Measurements from ENCODE around the gene NFKBIB.
"Not testable (repeated sequence)": the region's sequence is repeated elsewhere in the genome, so short reads cannot be mapped to it uniquely, and the experiment has no call there.

Gene NFKBIB

GRCh38 chr19:38928391-38929001 is 28.7 kb downstream of the NFKBIB start:
- no peak for DNase-seq (ENCODE audit: low read depth)

- peak; percentile 73 for DNase-seq (ENCODE audit: low read depth)
Measured at GRCh38 chr19:38929929-38930775, 30.4 kb downstream of the NFKBIB start, which contains the start of gene SARS2. Gene SARS2 (minus strand): TSS chr19:38930763. CDS start chr19:38930736, 27 bp downstream.

GRCh38 chr19:38930776-38931520 is 31.2 kb downstream of the NFKBIB start, which contains the start of gene MRPS12:
Gene MRPS12 (plus strand): TSS chr19:38930944. CDS start chr19:38931295, 351 bp downstream.
- DNase-seq (ENCODE audit: low read depth): peak; percentile 97

- no peak for DNase-seq (ENCODE audit: low read depth)
Measured at GRCh38 chr19:38931521-38931793, 31.7 kb downstream of the NFKBIB start.

- no peak for DNase-seq (ENCODE audit: low read depth)
Measured at GRCh38 chr19:38932425-38933179, 32.8 kb downstream of the NFKBIB start.

- no peak for DNase-seq (ENCODE audit: low read depth)
Measured at GRCh38 chr19:38933544-38933943, 33.8 kb downstream of the NFKBIB start.

- no peak for DNase-seq (ENCODE audit: low read depth)
Measured at GRCh38 chr19:38939957-38940356, 40.2 kb downstream of the NFKBIB start.

- DNase-seq (ENCODE audit: low read depth): not testable (repeated sequence)
Measured at GRCh38 chr19:38941466-38941865, 41.7 kb downstream of the NFKBIB start.

GRCh38 chr19:38941979-38942378 is 42.2 kb downstream of the NFKBIB start:
- no peak for DNase-seq (ENCODE audit: low read depth)

- no peak for DNase-seq (ENCODE audit: low read depth)
Measured at GRCh38 chr19:38942471-38943181, 42.9 kb downstream of the NFKBIB start.

GRCh38 chr19:38944981-38945506 is 45.3 kb downstream of the NFKBIB start:
- DNase-seq (ENCODE audit: low read depth): no peak

- no peak for DNase-seq (ENCODE audit: low read depth)
Measured at GRCh38 chr19:38945562-38946228, 45.9 kb downstream of the NFKBIB start.

- no peak for DNase-seq (ENCODE audit: low read depth)
Measured at GRCh38 chr19:38946229-38947010, 46.7 kb downstream of the NFKBIB start.

GRCh38 chr19:38949580-38950367 is 50.0 kb downstream of the NFKBIB start:
- peak; percentile 35 for DNase-seq (ENCODE audit: low read depth)

GRCh38 chr19:38951187-38951586 is 51.4 kb downstream of the NFKBIB start:
- DNase-seq (ENCODE audit: low read depth): no peak

- no peak for DNase-seq (ENCODE audit: low read depth)
Measured at GRCh38 chr19:38952395-38953165, 52.8 kb downstream of the NFKBIB start.

GRCh38 chr19:38953677-38954076 is 53.9 kb downstream of the NFKBIB start:
- DNase-seq (ENCODE audit: low read depth): no peak

- DNase-seq (ENCODE audit: low read depth): no peak
Measured at GRCh38 chr19:38956264-38956663, 56.5 kb downstream of the NFKBIB start.

All from non-pigmented ciliary epithelial cell (primary cell).